MM.1S (cell line): Measurements from ENCODE around the gene ADGRL3.

ENCODE experiments used
- DNase-seq: peaks from one replicate; pipeline ENCODE4 v3.0.0-alpha.2; 2015
- H2AFZ ChIP-seq: fragments of 300-600 bp; sonication (generic); 2 replicates; pipeline ENCODE4 v1.6.0; 2016; ENCODE audit warnings: antibody characterized with exemption, low read length
- H3F3A ChIP-seq: fragments of 300-600 bp; sonication (generic); 2 replicates; pipeline ENCODE4 v1.6.1; 2016; ENCODE audit warnings: mild to moderate bottlenecking, antibody characterized with exemption, low read length, moderate library complexity, mixed read lengths; ENCODE audit not compliant: insufficient read depth
- H3K27ac ChIP-seq: fragments of 300-600 bp; sonication (generic); 2 replicates; pipeline ENCODE4 v1.5.1; 2016; ENCODE audit warnings: mild to moderate bottlenecking, low read length
- H3K27me3 ChIP-seq: fragments of 300-600 bp; sonication (generic); replicated peaks from 2 replicates; pipeline ENCODE4 v1.6.0; 2016; ENCODE audit warnings: low read length; ENCODE audit not compliant: insufficient read depth
- H3K36me3 ChIP-seq: fragments of 300-600 bp; sonication (generic); replicated peaks from 2 replicates; pipeline ENCODE4 v1.6.1; 2016; ENCODE audit warnings: mild to moderate bottlenecking, low read length, mixed read lengths; ENCODE audit not compliant: insufficient read depth
- H3K4me1 ChIP-seq: fragments of 300-600 bp; sonication (generic); 2 replicates; pipeline ENCODE4 v1.6.1; 2016; ENCODE audit warnings: low read length, mixed read lengths
- H3K4me2 ChIP-seq: fragments of 300-600 bp; sonication (generic); 2 replicates; pipeline ENCODE4 v1.6.0; 2016; ENCODE audit warnings: low read depth, low read length
- H3K4me3 ChIP-seq: fragments of 300-600 bp; sonication (generic); 2 replicates; pipeline ENCODE4 v1.5.1; 2016; ENCODE audit warnings: low read length, mixed read lengths
- H3K79me2 ChIP-seq: fragments of 300-600 bp; sonication (generic); 2 replicates; pipeline ENCODE4 v1.6.1; 2016; ENCODE audit warnings: mixed run types, low read length, mixed read lengths
- H3K9ac ChIP-seq: fragments of 300-600 bp; sonication (generic); 2 replicates; pipeline ENCODE4 v1.6.1; 2016; ENCODE audit warnings: low read length, mixed read lengths
- H3K9me2 ChIP-seq: fragments of 300-600 bp; sonication (generic); replicated peaks from 2 replicates; pipeline ENCODE4 v1.6.1; 2016; ENCODE audit warnings: mild to moderate bottlenecking, low read length, mixed read lengths; ENCODE audit not compliant: insufficient read depth
- H3K9me3 ChIP-seq: fragments of 300-600 bp; sonication (generic); replicated peaks from 2 replicates; pipeline ENCODE4 v1.6.1; 2016; ENCODE audit warnings: mild to moderate bottlenecking, low read length, mixed read lengths; ENCODE audit not compliant: insufficient read depth
- H4K20me1 ChIP-seq: fragments of 300-600 bp; sonication (generic); 2 replicates; pipeline ENCODE4 v1.6.1; 2016; ENCODE audit warnings: mild to moderate bottlenecking, low read length, moderate library complexity, mixed read lengths; ENCODE audit not compliant: insufficient read depth
- CTCF ChIP-seq: fragments of 300-600 bp; sonication (generic); IDR thresholded peaks from 2 replicates; pipeline ENCODE4 v1.5.1; 2016; ENCODE audit warnings: antibody characterized with exemption, low read length, mixed read lengths
- EZH2 ChIP-seq: fragments of 300-600 bp; sonication (generic); optimal IDR thresholded peaks from 2 replicates; pipeline ENCODE3; 2017; ENCODE audit warnings: low read depth, mild to moderate bottlenecking, antibody characterized with exemption, low read length, mixed read lengths
- EZH2phosphoT487 ChIP-seq: fragments of 300-600 bp; sonication (generic); IDR thresholded peaks from 2 replicates; pipeline ENCODE4 v1.6.1; 2018; ENCODE audit warnings: antibody characterized with exemption, low read length

The ADGRL3 gene

GRCh38 chr4:61992351-61992750 lies 792.2 kb downstream of the ADGRL3 start:
- Histone ChIP-seq H2AFZ (no peak overlapping the region), H3K9me2 (no peaks in the 10 kb centered on the region), H3K4me1 (no peaks in the 10 kb centered on the region), H3K9me3 (no peaks in the 10 kb centered on the region), H3K27ac (no peak overlapping the region), H3K4me2 (no peak overlapping the region), H4K20me1 (no peaks in the 10 kb centered on the region), H3F3A (no peaks in the 10 kb centered on the region), H3K27me3 (no peaks in the 10 kb centered on the region), H3K4me3 (no peak overlapping the region), H3K9ac (no peak overlapping the region), H3K79me2 (no peaks in the 10 kb centered on the region), H3K36me3 (no peaks in the 10 kb centered on the region)
- no peak for DNase-seq
- TF ChIP-seq CTCF: no peak
- TF ChIP-seq EZH2: no peak
- no peak for TF ChIP-seq EZH2phosphoT487

- Histone ChIP-seq H3K9ac (no peak overlapping the region), H3K4me1 (no peaks in the 10 kb centered on the region), H3K27me3 (no peaks in the 10 kb centered on the region), H3F3A (no peaks in the 10 kb centered on the region), H3K9me2 (no peaks in the 10 kb centered on the region), H3K36me3 (no peaks in the 10 kb centered on the region), H3K9me3 (no peaks in the 10 kb centered on the region), H3K4me2 (no peak overlapping the region), H4K20me1 (no peaks in the 10 kb centered on the region), H3K27ac (no peak overlapping the region), H2AFZ (0 out of 2 replicates have a peak overlapping the region, but pooled peaks have one; percentile 27), H3K4me3 (no peak overlapping the region), H3K79me2 (no peaks in the 10 kb centered on the region)
- no peak for DNase-seq
- TF ChIP-seq EZH2: no peak
Measured at GRCh38 chr4:61994036-61994435, 793.9 kb downstream of the ADGRL3 start.

- Histone ChIP-seq H3K4me1 (no peaks in the 10 kb centered on the region), H3K4me2 (no peak overlapping the region), H3K4me3 (no peak overlapping the region), H3K27me3 (no peaks in the 10 kb centered on the region), H4K20me1 (no peaks in the 10 kb centered on the region), H3K9ac (no peak overlapping the region), H3K36me3 (no peaks in the 10 kb centered on the region), H3K9me3 (no peaks in the 10 kb centered on the region), H3K27ac (no peak overlapping the region), H3F3A (no peaks in the 10 kb centered on the region), H3K9me2 (no peaks in the 10 kb centered on the region), H3K79me2 (no peaks in the 10 kb centered on the region), H2AFZ (no peak overlapping the region)
- DNase-seq: no peak
- TF ChIP-seq CTCF: no peak
- TF ChIP-seq EZH2: no peak
- TF ChIP-seq EZH2phosphoT487: no peak
Measured at GRCh38 chr4:61995717-61996340, 795.7 kb downstream of the ADGRL3 start.

GRCh38 chr4:61996943-61997342 lies 796.8 kb downstream of the ADGRL3 start:
- Histone ChIP-seq H3K9me3 (no peaks in the 10 kb centered on the region), H3F3A (no peaks in the 10 kb centered on the region), H3K9ac (no peak overlapping the region), H3K79me2 (no peaks in the 10 kb centered on the region), H3K4me3 (no peak overlapping the region), H3K4me1 (no peaks in the 10 kb centered on the region), H4K20me1 (no peaks in the 10 kb centered on the region), H3K9me2 (no peaks in the 10 kb centered on the region), H2AFZ (no peak overlapping the region), H3K4me2 (no peak overlapping the region), H3K27me3 (no peaks in the 10 kb centered on the region), H3K36me3 (no peaks in the 10 kb centered on the region), H3K27ac (no peak overlapping the region)
- TF ChIP-seq EZH2phosphoT487 (no peak), CTCF (no peak), EZH2 (no peak)
- DNase-seq: no peak
